ENCODE measurements around the gene TIPRL.
"Not testable (repeated sequence)": the region's sequence is repeated elsewhere in the genome, so short reads cannot be mapped to it uniquely, and the experiment has no call there.

Gene TIPRL

DNA sequence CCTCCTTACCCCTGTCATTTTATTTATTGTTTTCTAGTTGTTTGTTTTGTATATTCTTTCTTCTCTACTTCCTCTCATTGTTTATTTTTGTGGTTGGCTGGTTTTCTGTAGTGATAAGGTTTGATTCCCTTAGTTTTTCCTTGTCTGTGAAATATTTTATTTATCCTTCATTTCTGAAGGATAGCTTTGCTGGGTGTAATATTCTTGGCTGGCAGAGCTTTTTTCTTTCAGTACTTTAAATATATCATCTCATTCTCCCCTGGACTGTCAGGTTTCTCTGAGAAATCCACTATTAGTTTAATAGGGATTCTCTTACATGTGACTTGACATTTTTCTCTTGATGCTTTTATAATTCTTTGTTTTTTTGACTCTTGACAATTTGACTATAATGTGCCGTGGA lies 18.8 kb upstream of the TIPRL start:
- DNase-seq, result no peak

GRCh38 chr1:168161459-168161858 lies 17.3 kb upstream of the TIPRL start:
- DNase-seq, result no peak

DNA sequence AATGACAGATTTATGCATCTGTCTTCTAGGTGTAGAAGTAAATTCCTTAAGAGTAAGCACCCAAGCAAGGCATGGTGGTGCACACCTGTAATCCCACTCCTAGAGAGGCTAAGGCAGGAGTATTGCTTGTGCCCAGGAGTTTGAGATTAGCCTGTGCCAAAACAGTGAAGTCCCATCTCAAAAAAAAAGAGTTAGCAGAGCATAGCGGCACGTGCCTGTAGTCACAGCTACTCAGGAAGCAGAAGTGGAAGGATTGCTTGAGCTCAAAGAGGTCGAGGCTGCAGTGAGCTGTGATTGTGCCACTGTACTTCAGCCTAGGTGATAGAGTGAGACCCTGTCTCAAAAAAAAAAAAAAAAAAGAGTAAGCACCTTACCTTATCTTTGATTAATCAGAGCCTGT lies 15.1 kb upstream of the TIPRL start:
- DNase-seq, result no peak

DNA sequence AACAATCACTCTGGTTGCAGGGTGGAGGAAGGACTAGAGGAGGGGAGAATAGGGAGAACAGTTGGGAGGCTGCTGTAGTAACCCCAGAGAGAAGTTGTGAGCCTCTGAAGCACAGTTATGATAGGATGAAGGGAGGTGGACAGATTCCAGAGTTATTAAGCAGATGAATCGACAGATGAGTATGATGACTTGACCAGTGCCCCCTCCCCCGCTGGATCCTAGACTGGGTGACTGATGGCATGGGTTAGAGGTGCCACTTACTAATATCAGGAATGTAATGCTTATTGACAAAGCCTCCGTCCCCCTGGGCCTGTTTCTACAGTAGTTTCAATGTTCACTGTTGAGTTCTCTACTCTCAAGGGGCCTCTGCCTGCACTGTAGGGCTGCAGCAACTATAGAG lies 14.0 kb upstream of the TIPRL start:
- DNase-seq, result no peak

DNA sequence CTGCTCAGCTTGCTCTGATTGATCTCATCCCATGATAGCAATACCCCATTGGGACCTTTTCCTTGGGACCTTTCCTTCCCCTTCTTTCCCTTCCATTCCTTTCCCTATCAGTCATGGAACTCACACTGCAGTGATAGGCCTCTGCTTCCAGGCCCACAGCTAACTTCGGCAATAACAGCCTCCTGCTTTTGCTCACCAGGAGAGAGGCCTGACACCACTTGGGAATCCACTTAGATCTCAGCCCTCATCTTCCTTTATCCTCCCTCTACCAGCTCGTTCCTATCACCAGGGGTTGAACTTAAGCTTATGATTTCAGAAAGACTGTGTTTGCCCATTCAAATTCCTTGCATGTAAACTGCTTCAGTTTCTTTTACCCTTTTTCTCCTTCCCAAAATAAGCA lies 11.0 kb upstream of the TIPRL start:
- no peak for DNase-seq

DNA sequence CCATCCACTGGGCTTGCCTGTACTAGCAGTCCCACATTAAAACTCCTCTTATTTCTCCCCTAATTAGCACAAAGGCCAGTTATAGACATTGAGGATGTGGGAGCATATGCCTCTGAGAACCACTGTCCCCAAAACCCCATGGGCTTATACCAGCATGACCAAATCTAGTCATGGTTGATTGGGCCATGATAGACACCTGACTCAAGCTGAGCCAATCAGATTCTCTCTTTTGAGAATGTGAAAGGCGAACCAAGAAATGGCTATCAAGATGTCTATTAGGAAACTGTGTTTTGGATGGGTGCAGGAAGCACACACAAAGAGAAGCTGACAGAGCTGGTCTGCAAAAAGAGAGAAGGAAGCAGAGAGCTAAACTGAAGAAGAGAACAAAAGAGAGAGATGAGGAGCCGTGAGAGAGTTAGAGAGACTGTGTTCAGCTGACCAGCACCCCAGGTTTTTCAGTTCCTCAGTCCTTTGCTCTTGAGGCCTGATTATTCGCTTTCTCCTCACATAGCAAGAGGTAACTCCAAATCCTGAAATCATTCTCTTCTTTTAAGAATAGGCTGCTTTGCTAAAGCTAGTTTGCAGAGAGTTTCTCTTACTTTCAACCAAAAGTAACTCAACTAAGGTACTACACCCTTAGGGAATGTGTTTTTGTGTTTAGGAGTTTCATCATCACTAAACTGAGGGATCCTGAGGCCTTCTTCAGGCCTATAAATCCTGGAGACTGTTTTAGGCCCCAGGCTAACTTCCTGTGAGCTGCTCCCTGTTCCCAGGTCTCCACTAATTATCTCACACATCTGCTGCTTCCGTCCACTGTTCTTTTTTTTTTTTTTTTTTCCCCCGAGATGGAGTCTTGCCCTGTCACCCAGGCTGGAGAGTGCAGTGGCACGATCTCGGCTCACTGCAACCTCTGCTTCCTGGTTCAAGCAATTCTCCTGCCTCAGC lies 7.9 kb upstream of the TIPRL start:
- no peak for DNase-seq

GRCh38 chr1:168172250-168172915 lies 6.4 kb upstream of the TIPRL start:
- DNase-seq, result no peak

DNA sequence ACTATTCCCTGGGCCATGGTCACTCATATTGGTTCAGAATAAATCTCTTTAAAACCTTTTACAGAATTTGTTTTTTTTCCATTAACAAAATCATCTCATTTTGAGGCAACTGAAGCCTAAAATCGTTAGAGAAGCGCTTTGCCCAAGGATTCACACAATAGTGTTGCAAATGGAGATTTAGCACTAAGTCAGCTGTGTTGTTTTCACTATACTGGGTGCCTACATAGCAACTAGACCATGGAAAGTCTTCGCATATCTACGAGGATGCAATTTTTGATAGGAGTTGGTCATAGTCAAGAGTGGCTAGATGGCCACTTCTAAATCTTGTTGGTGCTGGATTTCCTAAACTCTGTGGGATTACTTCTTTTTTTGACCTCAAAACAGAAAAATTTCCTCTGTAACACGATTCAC lies 530 bp upstream of the TIPRL start:
- no peak for DNase-seq

DNA sequence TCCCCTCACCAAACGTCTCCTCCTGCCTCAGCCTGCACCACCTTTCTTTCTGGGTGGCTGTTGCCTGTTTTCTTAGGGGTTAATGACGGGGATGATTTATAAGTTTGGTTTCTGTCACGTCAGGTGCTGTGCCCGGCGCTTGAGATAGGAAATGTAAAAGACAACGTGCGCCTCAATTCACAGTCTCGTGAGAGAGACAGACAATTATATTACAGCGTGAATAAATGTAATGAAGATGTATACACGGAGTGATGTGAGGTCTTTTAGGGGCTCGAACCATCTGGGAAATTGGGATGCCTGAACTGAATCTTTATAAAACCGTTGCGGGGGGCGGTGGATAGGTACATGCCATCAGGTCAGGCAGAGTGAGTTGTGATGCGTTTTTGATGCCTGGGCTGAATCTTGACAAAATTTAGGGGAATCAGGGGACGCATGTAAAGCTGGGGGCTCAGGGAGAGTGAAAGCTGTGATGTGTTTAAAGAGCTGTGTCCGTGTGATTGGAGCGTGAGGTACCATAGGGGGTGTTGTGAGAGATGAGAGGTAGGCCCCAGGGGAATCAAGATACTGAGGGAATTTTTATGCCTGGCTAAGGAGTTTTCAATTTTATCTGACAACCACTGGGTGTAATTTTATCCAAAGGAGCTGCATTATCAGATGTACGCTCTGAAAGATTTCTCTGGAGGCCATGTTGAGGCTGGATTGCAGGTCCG lies 831 bp downstream of the TIPRL start:
- peak in 1 of 2 experiments; percentile 18 for DNase-seq

- peak in 1 of 2 experiments; percentile 19 for DNase-seq
Observed at GRCh38 chr1:168180148-168180524, 1.4 kb downstream of the TIPRL start.

DNA sequence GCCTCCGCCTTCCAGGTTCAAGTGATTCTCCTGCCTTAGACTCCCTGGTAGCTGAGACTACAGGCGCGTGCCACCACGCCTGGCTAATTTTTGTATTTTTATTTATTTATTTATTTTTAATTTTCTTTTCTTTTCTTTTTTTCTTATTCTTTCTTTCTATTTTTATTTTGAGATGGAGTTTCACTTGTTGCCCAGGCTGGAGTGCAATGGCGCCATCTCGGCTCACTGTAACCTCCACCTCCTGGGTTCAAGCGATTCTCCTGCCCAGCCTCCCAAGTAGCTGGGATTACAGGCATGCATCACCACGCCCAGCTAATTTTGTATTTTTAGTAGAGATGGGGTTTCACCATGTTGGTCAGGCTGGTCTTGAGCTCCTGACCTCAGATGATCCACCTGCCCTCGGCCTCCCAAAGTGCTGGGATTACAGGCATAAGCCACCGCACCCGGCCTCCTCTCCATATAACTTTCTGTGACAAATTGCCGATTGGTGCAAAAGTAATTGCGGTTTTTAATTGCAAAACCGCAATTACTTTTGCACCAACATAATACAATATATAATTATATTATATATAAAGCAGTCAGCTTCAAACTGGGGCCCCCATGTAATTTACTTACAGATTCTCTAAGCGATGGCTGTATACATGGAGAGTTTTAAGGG lies 2.4 kb downstream of the TIPRL start:
- not testable (repeated sequence) for DNase-seq

GRCh38 chr1:168187177-168187576 lies 8.4 kb downstream of the TIPRL start:
- no peak for DNase-seq

DNA sequence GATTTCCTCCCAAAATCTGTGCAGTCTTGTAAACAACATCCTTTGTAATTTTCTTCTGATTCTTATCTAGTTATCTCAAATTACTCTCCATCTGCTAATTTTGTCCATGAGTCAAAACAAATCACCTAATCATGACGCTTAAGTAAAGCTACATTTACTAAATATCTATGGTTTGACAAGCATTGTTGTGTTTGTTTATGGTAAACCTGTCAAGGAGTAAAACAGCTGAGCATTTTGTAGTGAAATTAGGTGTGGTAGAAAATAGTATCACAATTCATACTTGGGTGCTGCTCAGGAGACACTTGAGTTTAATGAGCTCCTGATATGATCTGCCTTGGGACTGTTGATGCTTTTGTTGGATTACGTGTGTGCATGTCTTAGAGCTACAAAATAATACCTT lies 11.6 kb downstream of the TIPRL start:
- DNase-seq, result no peak

DNA sequence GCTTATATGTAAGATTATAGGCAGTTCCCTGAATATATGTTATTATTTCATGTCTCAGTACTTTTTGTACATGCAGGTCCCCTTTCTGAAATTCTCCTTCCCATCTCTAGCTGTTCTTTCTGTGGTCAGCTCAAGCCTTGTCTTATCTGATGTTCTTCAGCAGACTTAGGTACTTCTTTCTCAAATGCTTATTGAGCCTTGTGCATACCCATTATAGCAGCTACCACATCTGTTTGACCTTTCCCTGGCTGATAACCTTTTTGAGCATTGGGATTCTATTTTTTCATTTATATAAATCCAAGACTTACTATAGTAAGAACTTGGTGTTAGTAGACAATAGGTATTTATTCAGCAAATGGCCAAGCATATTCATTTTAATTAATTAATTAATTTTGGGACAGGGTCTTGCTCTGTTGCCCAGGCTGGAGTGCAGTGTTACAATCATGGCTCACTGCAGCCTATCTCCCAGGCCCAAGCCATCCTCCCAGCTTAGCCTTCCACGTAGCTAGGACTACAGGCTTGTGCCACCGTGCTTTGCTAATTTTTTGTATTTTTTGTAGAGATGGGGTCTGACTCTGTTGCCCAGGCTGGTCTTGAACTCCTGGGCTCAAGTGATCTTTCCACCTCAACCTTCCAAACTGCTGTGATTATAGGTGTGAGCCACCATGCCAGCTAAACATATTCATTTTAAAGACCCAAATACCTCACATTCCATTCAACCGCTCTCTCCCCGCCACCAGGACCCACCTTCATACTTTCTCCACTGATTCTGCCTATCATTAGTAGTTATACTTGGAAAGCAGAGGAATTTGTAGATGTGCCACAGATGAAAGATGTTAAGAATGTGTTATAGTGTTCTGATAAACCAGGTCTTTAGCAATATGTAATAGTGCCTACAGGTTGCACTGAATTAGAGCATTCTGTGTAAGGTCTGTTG lies 16.7 kb downstream of the TIPRL start:
- no peak for DNase-seq

DNA sequence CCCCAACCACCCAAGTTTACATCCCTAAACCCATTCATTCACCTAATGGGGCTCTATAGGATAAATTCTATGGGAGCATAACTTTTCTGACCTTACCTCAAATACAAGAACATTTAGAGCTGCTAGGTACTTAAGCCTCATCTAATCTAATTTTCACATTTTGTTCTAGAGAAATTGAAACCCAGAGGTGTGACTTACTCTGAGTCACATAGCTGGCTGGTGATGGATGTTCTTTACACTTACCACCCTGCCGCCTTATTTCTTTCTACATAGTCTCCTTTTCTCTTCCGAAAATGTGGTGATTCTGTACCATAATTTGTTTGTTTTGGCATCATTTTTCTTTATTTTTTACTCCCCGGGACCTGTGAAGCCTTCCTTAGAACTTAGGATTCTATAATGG lies 20.3 kb downstream of the TIPRL start:
- DNase-seq, result no peak

DNA sequence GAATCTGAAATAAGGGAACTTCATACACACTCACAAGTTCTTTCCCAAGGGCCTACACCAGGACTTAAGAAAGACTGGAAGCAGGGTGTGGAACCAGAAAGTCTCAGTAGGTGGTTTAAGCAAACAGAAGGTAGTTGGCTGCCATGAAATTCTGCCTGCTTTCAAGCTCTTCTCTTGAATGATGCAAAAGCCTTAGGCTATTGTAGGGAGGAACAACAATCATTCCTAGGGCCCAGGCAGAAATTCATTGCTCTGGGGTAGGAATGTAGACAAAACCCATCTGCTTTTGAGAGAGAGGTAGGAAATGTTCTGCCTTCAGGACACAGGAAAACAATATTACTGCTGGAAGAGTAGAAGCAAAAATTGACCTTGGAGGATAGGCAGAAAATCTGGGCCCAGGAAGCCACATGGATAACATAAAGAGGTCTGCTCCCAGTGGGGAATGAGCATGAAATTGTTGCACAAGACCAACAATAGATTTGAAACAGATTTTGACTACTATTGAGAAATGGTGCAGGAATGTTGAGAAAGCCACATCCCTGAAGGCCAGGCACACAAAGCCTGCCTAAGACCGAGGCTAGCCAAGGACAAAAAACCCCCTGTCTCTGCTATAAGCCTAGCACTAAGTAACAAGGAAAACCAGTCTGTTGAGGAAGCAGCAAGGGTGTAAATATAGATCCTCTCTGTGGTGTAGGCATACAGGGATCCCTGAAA lies 24.3 kb downstream of the TIPRL start:
- no peak for DNase-seq

- DNase-seq, result no peak
Observed at GRCh38 chr1:168206111-168206510, 27.3 kb downstream of the TIPRL start.

GRCh38 chr1:168207673-168208072 lies 28.9 kb downstream of the TIPRL start:
- DNase-seq, result not testable (repeated sequence)

- no peak for DNase-seq
Observed at GRCh38 chr1:168210312-168210711, 31.6 kb downstream of the TIPRL start.

DNA sequence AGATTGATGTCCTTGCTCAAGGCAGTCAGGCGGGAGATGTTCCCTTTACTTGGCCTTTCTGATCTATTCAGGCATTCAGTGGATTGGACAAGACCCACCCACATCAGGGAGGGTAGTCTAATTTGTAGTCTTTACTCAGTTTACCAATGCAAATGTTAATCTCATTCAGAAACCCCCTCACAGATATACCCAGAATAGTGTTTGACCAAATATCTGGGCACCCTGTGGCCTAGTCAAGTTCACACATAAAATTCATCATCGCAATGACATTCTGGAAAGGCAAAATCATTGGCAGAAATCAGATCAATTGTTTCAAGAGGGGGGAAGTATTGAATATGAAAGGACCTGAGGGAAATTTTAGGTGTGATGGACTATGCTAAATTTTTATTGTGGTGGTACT lies 34.6 kb downstream of the TIPRL start:
- DNase-seq, result no peak

DNA sequence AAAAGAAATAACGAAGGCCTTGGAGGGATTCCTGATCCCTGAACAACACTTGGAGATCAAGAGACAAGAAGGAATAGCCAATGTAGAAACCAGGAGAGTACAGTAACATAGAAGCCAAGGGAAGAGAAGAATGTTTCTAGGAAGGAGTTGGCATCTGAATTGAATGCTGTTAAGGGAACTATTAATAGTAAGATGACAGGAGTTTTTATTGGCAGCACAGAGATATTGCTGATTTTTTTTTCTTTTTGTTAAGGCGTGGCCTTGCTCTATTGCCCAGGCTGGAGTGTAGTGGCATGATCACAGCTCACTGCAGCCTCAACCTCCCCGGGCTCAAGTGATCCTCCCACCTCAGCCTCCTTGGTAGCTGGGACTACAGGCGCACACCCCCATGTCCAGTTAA lies 37.4 kb downstream of the TIPRL start:
- no peak for DNase-seq
